ENCODE measurements around the gene QSOX2.

DNA sequence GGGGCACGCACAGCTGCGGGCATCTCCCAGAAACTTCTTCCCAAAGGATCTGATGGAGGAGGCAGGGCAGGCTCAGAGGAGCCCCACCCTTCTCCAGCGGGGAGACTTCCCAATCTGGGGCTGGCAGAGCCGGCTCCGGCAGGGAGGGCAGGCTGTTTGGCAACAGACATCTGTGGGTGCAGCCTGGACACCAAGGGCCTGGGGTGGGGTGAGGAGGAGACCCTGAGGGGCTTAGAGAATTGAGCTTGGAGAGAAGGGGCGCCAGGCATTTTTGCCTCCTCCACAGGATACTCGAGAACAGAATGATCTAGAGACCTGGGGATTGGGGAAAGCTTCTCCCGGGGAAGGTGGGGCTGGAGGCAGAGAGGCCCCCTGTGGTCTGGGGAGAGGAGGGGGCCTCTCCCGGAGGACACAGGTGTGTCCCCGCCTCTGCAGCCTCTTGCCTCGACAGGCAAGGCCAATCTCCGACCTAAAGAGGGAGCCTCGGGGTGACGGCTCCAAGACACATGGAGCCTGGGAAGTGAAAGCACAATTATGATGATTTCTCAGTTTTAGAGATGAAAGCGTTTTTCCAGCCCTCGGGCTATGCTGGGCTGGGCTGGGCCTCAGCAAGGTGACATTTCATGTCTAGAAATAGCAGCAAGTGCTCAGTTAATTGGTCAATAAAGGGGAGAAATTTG lies 49.1 kb downstream of the QSOX2 start:
- TF ChIP-seq, protein P1, sequence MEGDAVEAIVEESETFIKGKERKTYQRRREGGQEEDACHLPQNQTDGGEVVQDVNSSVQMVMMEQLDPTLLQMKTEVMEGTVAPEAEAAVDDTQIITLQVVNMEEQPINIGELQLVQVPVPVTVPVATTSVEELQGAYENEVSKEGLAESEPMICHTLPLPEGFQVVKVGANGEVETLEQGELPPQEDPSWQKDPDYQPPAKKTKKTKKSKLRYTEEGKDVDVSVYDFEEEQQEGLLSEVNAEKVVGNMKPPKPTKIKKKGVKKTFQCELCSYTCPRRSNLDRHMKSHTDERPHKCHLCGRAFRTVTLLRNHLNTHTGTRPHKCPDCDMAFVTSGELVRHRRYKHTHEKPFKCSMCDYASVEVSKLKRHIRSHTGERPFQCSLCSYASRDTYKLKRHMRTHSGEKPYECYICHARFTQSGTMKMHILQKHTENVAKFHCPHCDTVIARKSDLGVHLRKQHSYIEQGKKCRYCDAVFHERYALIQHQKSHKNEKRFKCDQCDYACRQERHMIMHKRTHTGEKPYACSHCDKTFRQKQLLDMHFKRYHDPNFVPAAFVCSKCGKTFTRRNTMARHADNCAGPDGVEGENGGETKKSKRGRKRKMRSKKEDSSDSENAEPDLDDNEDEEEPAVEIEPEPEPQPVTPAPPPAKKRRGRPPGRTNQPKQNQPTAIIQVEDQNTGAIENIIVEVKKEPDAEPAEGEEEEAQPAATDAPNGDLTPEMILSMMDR (conservative IDR thresholded peaks at IDR 0.05; ENCODE audit: low read length), result no peak
- TF ChIP-seq EZH2phosphoT487 (IDR thresholded peaks at IDR 0.05; ENCODE audit: borderline replicate concordance), result no peak

Measured in Loucy (cell line).